MG63 (cell line): ENCODE data around the gene AFAP1. TPM values are rescaled to one million over a fixed set of nuclear protein-coding genes. Genes with fewer than 3 reads are reported as not detected.

Experiments
- DNase-seq: peaks from one replicate; pipeline ENCODE4 v3.0.0-alpha.2; 2020
- H3K27me3 ChIP-seq: fragments of 250-450 bp; sonication (Bioruptor Pico); 2 replicates; pipeline ENCODE4 v1.5.1; 2020; ENCODE audit warnings: mild to moderate bottlenecking, moderate library complexity
- H3K36me3 ChIP-seq: fragments of 250-450 bp; sonication (Bioruptor Pico); 2 replicates; pipeline ENCODE4 v1.5.1; 2020; ENCODE audit warnings: mild to moderate bottlenecking, moderate library complexity
- H3K4me3 ChIP-seq: fragments of 250-450 bp; sonication (Bioruptor Pico); 2 replicates; pipeline ENCODE4 v1.5.1; 2020; ENCODE audit warnings: mild to moderate bottlenecking, moderate library complexity
- H3K9me3 ChIP-seq: fragments of 250-450 bp; sonication (Bioruptor Pico); 2 replicates; pipeline ENCODE4 v1.5.1; 2020; ENCODE audit warnings: mild to moderate bottlenecking, moderate library complexity
- total RNA-seq: library from RNA; depleted of rRNA; stranded (reverse); fragments of >200 nt; shearing (Covaris generic); gene quantifications from 2 replicates; pipeline ENCODE4 v1.2.3, GENCODE V29; 2014; ENCODE audit warnings: low replicate concordance; rRNA removed

The AFAP1 gene
- total RNA-seq, 1 experiment from 2014 or later: 30.0 TPM

DNA sequence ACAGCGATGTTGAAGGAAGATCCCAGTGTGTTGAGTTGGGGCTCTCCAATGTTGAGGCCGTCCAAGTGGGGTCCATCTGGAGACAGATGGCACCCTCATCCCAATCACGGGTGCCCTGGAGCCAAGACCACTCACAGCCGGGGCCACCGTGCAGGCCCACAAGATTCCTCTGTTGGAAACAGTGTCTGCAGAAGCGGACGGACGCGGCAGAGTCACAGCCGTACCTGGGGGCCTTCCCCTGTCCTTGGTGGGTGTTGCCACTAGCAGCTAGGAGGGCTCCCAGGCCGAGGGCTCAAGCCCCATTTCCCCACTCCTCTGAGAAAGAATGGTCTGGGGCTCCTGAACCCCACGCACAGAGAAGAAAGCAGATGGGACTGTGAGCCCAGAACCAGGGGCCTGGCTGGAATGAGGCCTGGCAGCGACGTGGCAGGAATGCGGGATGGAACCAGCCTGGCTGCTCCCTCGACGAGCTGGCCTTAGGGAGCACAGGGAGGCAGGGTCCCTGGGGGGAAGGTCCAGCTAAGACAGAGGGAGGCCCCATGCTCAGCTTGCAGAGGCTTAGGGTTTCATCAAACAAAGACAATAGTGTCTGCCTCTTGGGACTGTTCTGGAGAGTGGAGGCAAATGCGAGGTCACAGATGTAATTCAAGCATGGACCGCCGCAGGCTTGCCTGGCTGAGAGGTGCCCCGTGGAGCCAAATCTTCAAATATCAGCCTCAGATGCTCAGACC, 228.9 kb downstream of the AFAP1 start:
- Histone ChIP-seq H3K9me3 (no peaks in the 10 kb centered on the region), H3K4me3 (no peak overlapping the region), H3K36me3 (no peaks in the 10 kb centered on the region), H3K27me3 (no peaks in the 10 kb centered on the region)
- DNase-seq: no peak

DNA sequence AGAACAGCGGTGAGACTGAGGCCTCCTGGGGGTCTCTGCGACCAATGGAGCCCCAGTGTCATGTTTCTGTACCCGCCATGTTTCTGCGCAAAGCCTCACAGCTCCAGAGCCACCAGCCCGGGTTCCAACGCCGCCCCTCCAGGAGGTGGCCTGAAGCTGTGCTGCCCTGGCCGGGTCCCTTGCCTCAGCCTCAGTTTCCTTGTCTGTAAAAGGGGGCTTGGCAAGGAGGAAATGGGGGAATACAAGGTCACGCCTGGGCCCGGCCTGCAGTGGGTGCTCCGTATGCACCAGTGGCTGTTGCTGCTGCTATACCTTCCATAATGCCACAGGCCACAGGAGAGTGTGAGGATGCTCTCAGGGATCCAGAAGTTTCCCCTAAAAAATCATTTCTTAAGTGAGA, 229.5 kb downstream of the AFAP1 start:
- H3K9me3 ChIP-seq: no peaks in the 10 kb centered on the region
- no peaks in the 10 kb centered on the region for H3K27me3 ChIP-seq
- H3K4me3 ChIP-seq: no peak overlapping the region
- H3K36me3 ChIP-seq: no peaks in the 10 kb centered on the region
- no peak for DNase-seq

DNA sequence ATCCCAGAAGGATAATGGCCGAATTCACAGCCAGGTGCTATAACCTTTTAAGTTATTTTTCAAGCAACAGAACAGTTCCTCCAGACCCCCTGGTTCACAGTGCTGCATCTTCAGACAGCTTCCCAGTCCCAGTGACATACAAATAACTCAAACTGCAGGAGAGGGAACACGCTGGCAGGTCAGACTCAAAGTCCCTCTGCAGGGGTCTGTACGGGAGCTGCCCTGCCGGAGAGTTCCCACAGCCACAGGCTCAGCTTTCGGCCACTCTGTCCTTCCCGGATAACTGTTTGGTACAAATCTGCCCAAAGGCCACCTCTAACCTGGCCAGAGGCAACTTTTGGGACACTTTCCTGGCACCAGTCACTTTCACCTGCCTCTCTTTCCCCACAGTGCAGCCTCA, 230.2 kb downstream of the AFAP1 start:
- no peak overlapping the region for H3K4me3 ChIP-seq
- H3K36me3 ChIP-seq: no peaks in the 10 kb centered on the region
- DNase-seq: no peak
- no peaks in the 10 kb centered on the region for H3K9me3 ChIP-seq
- no peaks in the 10 kb centered on the region for H3K27me3 ChIP-seq

DNA sequence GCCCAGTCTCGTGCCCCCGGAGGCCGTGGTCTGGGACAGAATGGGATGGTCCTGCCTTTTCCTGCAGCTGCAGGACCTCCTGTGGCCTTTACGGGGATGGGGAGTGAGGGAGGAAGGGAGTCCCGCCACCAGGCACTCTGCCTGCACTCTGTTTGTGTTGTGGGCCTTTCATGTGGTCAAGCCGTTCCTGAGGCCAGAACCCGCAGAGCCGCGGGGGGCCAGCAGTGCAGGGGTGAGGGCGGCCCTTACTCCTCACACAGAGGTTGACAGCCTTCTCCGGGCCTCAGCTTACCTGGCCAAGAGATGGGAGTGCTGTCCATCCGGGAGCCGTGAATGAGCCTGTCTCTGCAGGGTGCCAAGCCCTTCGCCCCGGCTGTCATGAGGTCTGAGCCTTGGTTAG, 230.7 kb downstream of the AFAP1 start:
- Histone ChIP-seq H3K36me3 (no peaks in the 10 kb centered on the region), H3K9me3 (no peaks in the 10 kb centered on the region), H3K27me3 (no peaks in the 10 kb centered on the region), H3K4me3 (no peak overlapping the region)
- no peak for DNase-seq

Other genes with a start within 250 kb of the AFAP1 start
- 1.1 and 1.2 TPM in 2 replicates for gene ABLIM2, start 219.0 kb upstream of the AFAP1 start, total RNA-seq